ENCODE data around the gene KCNJ14. TPM values are rescaled to one million over a fixed set of nuclear protein-coding genes. Genes with fewer than 3 reads are reported as not detected.

KCNJ14 gene
- total RNA-seq, 2 donors from 2014 or later, result 1.7 to 2.5 TPM

- ATAC-seq (peak; percentile 73), DNase-seq (peak; percentile 47 to 58 (median 53))
- Mint-ChIP-seq H3K4me1 (peaks cover 16% of the 10 kb centered on the region), H3K27ac (no peak overlapping the region), H3K27me3 (no peaks in the 10 kb centered on the region), H3K36me3 (ENCODE audit: low read depth) (no peaks in the 10 kb centered on the region), H3K4me3 (no peak overlapping the region)
- H3K9me3 ChIP-seq (ENCODE audit: control insufficient read depth, low read length, poor library complexity, severe bottlenecking), result no peaks in the 10 kb centered on the region
Measured at GRCh38 chr19:48513289-48514122, 58.1 kb downstream of the KCNJ14 start.

- Mint-ChIP-seq H3K4me3 (no peak overlapping the region), H3K4me1 (peaks cover 16% of the 10 kb centered on the region)
Measured at GRCh38 chr19:48514123-48514458, 58.7 kb downstream of the KCNJ14 start.

GRCh38 chr19:48516536-48516935 is 61.2 kb downstream of the KCNJ14 start:
- Mint-ChIP-seq H3K4me3 (no peak overlapping the region), H3K36me3 (ENCODE audit: low read depth) (no peaks in the 10 kb centered on the region), H3K27me3 (no peaks in the 10 kb centered on the region), H3K27ac (no peak overlapping the region), H3K4me1 (peaks cover 7% of the 10 kb centered on the region)
- DNase-seq (no peak), ATAC-seq (no peak)
- no peaks in the 10 kb centered on the region for H3K9me3 ChIP-seq (ENCODE audit: control insufficient read depth, low read length, poor library complexity, severe bottlenecking)

More at GRCh38 chr19:48514123-48514458, 58.7 kb downstream of the KCNJ14 start:
- Mint-ChIP-seq H3K27ac (no peak overlapping the region), H3K36me3 (ENCODE audit: low read depth) (no peaks in the 10 kb centered on the region), H3K27me3 (no peaks in the 10 kb centered on the region)
- ATAC-seq (no peak), DNase-seq (no peak)
- H3K9me3 ChIP-seq (ENCODE audit: control insufficient read depth, low read length, poor library complexity, severe bottlenecking), result no peaks in the 10 kb centered on the region

Other genes starting within 250 kb of the KCNJ14 start
- 100 to 1,000 TPM; 127 to 164 TPM for gene CARD8, start 199.7 kb upstream of the KCNJ14 start, total RNA-seq
- not detected for gene ZNF114, start 185.5 kb upstream of the KCNJ14 start, total RNA-seq
- 100 to 1,000 TPM; 286 to 374 TPM for gene EMP3, start 130.0 kb upstream of the KCNJ14 start, total RNA-seq
- gene TMEM143, start 91.6 kb upstream of the KCNJ14 start, total RNA-seq, result 1 to 10 TPM; 7.9 to 8.8 TPM
- not detected for gene SYNGR4, start 91.2 kb upstream of the KCNJ14 start, total RNA-seq
- 10 to 100 TPM; 34.0 to 41.3 TPM for gene KDELR1, start 64.0 kb upstream of the KCNJ14 start, total RNA-seq
- gene GRIN2D, start 61.9 kb upstream of the KCNJ14 start, total RNA-seq, result under 1 TPM; 0.08 to 0.17 TPM
- gene GRWD1, start 9.6 kb upstream of the KCNJ14 start, total RNA-seq, result 10 to 100 TPM; 32.5 TPM
- 10 to 100 TPM; 42.3 to 53.4 TPM for gene CYTH2, start 13.8 kb downstream of the KCNJ14 start, total RNA-seq
- gene LMTK3, start 56.3 kb downstream of the KCNJ14 start, total RNA-seq, result 10 to 100 TPM; 11.5 to 18.4 TPM
- not detected for gene SULT2B1, start 96.6 kb downstream of the KCNJ14 start, total RNA-seq
- gene SPACA4, start 151.2 kb downstream of the KCNJ14 start, total RNA-seq, result not detected
- 1 to 10 TPM; 3.1 to 3.6 TPM for gene FAM83E, start 159.5 kb downstream of the KCNJ14 start, total RNA-seq
- 1,000 to 10,000 TPM; 2,478 to 2,506 TPM for gene RPL18, start 163.6 kb downstream of the KCNJ14 start, total RNA-seq
- gene SPHK2, start 163.9 kb downstream of the KCNJ14 start, total RNA-seq, result 10 to 100 TPM; 11.9 to 12.6 TPM
- gene DBP, start 181.8 kb downstream of the KCNJ14 start, total RNA-seq, result 10 to 100 TPM; 29.7 to 38.2 TPM
- gene CA11, start 190.6 kb downstream of the KCNJ14 start, total RNA-seq, result 1 to 10 TPM; 7.4 to 9.6 TPM
- gene NTN5, start 217.4 kb downstream of the KCNJ14 start, total RNA-seq, result 1 to 10 TPM; 2.8 to 3.4 TPM
- not detected for gene FUT2, start 240.4 kb downstream of the KCNJ14 start, total RNA-seq

Data from T-helper 17 cell (primary cell).